NCI-H1048 (cell line): ENCODE data around the gene MLKL.

ENCODE experiments used
- DNase-seq: peaks from one replicate; lab custom pipeline; 2025; lab: John Stamatoyannopoulos, UW

MLKL gene

DNA sequence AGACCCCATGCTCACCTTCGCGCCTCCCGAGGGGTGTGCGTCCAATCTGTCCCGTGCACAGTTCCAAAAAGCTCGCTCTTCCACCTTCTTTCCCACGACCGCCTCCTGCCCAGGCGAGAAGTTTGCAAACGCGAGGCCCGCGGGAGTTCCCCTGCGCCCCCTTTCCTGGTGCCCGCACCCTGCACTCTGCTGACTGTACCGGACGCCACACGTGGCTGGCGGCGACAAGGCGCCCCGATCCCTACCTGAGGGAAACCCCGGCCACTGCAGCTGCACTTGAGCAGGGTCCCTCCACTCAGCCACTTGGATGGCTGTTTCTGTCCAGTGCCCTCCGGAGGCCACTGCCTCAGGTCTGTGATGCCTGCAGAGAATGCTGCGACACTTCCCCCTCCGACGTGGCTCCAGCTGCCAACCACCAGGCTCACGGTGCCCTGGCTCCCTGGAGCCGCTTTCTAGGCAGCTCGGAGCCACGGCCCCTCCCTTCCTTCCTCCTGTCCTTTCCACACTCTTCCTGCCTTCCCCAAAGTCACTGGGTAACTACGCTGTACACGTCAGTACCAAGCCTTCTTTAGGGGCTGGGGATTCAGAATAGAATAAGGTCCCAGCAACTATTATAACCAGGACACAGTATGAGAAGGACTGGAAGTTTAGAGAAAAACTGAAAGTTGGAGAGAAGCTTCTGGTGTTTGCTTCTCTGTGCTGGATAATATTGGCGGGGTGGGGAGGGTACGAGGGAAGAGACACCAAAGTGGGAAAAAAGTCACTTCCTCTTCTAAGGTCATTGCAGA is at the start of gene MLKL:
TSS of gene MLKL (minus strand) at position 425 of the 788 bp plus-strand sequence. CDS start 5,105 bp downstream, outside the sequence.
- no peak for DNase-seq

GRCh38 chr16:74749291-74750055 is 48.8 kb upstream of the MLKL start:
- DNase-seq, result no peak

DNA sequence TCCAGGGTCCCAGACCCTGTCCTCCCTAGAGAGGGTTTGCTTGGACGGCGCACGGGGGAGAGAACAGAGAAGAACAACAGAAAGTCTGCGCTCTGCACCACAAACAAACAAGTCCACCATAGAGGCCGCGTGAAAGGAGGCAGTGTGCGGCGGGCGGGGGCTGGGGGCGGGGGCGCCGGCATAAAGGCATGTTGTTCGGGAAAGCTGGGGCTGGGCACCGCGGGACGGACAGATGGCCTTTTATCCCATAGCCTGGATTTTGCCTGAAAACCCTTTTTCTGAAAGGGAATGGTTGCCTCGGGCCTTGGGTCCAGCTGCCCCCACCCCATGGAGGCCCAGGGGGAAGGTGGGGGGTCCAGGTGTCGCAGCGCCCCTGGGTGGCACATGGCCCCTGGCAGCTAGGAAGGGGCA is 48.0 kb upstream of the MLKL start:
- no peak for DNase-seq

DNA sequence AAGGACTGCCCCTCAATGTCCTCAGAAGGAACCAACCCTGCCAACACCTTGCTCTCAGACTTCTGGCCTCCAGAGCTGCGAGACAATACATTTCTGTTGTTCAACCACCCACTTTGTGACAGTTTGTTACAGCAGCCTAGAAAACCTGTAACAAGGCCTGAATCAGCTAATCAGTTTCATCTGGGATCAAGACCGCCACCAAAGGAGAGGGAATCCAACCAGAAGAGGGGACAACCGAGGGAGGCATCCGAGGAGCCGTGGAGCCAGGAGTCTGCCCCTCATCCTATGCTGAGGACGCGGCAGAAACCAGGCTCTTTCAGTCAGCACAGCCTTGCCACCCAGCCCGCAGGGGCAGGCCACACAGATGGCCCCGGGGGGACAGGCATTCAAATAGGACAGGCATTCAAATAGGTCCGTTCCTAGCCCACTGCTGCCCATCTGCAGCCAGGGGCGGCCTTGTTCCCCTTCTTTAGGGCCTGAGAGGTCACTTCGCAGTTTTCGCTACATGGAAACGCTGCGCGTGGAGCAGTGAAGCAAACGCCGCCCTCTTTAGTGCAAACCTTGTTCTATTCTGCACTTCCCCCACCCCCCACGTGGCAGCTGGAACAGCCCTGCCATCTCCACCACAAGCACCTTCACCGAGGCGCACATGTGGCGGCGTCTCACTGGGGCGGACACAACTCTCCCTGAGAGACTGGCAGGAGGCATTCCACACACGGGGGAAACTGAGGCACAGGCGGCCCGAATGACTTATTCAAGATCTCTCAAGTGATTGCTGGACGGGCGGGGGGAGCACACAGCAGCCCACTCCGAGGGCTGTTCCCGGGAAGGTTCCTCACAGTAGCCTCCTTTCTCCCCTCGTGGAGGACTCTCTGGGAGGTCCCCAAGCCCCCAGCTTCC is 47.3 kb upstream of the MLKL start:
- no peak for DNase-seq

GRCh38 chr16:74745926-74746325 is 45.3 kb upstream of the MLKL start:
- DNase-seq, result no peak

GRCh38 chr16:74745109-74745615 is 44.5 kb upstream of the MLKL start:
- DNase-seq, result no peak

- DNase-seq, result no peak
Measured at GRCh38 chr16:74744566-74744965, 43.9 kb upstream of the MLKL start.

GRCh38 chr16:74743668-74744299 is 43.1 kb upstream of the MLKL start:
- peak; percentile 28 for DNase-seq

DNA sequence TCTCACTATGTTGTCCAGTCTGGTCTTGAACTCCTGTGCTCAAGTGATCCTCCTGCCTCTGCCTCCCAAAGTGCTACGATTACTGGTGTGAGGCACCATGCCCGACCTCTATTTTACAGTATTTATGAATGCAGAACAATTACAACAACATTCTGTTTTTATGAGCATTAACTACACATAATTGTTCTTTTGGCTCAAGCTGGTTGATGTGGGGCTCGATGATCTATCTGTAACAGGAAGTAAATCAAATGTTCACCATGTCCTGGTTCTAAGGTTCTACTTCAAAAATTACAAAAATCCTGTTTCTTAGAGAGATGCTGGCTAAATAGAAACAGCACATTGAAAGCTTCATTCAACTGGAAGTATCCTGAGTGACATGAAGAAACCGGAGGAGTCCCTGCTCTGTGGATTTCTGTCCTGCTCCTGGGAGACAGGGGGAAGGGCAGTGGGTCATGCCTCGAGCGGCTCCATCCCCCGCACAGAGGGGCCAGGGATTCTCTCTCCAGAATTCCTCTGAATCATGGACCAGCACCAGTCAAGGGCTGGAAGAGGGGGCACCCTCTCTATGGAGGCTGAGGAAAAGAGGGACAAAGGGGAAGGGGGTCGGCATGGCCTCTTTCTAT is 42.5 kb upstream of the MLKL start:
- no peak for DNase-seq

GRCh38 chr16:74742051-74742481 is 41.4 kb upstream of the MLKL start:
- no peak for DNase-seq

DNA sequence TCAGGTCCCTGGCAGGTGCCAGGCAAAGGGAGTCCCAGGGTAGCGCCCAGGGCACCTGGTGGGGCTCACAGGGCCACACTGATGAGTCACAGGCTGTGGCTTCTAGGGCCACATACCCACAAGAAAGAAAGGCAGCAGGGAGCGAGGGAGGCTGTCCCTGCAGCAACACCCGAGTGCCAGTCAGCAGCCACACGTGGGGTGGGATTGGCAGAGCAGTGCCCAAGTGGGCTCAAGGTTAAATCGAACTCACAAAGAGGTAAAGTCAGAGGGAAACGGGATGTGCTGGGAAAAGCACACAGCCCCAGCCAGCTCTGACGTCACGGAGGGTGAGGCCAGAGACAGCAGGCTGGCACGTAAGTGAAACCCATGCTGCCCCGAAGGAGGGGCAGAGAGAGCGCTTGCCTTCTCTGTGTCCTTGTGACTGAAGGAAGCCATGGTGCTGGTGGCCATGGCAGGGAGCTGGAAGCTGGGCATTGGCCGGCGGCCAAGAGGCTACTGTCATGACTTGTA is 40.2 kb upstream of the MLKL start:
- no peak for DNase-seq

DNA sequence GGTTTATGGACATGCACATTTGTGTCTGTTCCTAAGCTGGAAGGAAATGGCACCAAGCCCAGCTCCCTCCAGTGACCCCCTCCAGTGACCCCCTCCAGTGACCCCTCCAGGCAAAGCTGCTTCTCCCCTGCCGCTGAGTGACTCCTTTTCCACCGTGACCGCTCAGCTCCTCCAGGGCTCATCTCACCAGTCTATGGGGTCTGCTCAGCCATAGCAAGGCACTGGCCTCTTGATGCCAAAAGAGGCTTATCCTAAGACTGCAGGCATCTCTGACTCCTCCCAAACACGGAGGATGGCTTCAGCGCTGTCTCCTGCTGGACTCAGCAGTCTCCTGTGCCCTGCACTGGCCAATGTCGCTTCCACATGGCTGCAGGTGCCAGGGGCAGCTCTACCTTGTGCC is 38.6 kb upstream of the MLKL start:
- DNase-seq, result no peak

DNA sequence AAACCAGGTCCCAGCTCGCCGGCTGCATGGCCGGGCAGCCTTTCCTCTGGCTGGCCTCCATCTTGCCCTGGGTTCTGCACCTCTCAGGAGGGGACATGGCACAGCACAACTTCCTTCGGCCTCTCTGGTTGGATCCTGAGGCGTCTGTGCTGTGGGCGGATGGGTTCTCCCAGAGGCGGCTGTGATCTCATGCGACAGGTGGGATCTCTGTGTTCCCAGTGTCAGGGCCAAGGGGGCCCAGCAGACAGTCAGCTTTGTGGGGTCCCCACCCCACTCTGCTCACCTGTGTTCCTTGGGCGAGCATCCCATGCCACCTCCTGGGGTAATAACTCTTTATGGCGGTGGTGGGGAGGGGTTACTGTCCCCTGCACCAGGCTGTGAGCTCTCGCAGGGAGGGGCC is 38.2 kb upstream of the MLKL start:
- no peak for DNase-seq

DNA sequence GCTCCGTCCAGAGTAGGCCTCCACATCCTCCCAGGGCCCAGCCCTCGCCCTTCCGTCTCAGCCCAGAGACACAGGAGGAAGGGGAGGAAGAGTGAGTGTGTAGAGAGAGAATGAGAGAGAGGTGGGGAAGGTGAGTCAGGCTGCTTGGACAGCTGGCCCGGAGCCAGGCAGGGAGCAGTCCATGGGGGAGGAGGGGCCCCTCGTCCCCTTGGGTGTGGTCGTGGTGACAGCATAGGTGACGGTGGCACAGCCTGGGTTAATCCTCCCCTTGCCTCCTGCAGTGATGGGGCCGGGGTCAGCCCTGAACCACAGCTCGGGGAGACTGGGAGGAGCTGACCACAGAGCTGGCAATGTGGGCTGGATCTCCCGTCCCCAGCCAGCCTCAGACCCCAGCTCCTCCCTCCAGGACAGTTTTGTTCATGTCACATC is 37.5 kb upstream of the MLKL start:
- DNase-seq, result no peak

- no peak for DNase-seq
Measured at GRCh38 chr16:74737521-74737920, 36.9 kb upstream of the MLKL start.

DNA sequence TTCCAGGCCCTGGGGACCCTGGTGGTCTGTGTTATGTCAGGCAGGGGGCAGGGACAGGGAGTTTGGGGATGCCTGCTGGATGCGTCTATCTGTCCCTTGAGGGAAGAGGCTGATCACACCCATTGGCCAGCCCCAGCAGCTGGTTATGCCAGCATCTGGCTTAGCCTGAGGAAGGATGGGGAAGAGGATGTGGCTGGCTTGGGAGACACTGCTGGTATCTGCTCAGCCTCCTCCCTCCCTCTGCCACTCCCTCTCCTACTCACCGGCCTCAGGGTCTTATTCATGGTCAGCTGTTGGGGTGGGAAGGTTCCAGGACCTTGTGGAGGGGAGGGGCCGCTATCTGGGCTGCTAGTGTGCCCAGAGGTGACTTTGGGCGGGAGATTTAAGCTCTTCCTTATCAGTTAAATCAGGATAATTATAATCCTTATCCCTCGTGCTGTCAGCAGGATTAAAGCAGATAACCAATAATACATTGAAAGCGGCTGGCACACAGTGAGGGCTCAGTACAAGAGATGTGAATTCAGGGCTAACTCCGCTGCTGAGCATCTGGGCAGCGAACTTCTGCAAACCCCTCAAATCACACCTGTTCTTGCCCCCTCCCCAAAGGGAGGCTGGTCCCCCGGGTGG is 36.0 kb upstream of the MLKL start:
- no peak for DNase-seq

GRCh38 chr16:74735554-74735953 is 34.9 kb upstream of the MLKL start:
- DNase-seq, result no peak

DNA sequence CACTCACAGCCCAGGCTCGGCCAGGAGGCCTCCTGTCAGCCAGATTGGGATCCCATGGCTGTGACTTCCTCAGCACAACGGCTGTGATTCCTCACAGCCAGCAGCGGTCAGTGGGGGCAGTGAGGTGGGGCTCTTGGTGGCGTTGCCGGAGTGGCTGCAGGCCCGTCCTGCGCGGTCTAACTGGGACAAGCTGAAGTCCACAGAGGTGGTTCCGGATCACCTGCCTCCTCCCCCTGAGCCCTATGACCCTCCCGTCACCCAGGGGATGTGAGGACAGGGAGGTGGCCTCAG is 34.4 kb upstream of the MLKL start:
- DNase-seq, result no peak

DNA sequence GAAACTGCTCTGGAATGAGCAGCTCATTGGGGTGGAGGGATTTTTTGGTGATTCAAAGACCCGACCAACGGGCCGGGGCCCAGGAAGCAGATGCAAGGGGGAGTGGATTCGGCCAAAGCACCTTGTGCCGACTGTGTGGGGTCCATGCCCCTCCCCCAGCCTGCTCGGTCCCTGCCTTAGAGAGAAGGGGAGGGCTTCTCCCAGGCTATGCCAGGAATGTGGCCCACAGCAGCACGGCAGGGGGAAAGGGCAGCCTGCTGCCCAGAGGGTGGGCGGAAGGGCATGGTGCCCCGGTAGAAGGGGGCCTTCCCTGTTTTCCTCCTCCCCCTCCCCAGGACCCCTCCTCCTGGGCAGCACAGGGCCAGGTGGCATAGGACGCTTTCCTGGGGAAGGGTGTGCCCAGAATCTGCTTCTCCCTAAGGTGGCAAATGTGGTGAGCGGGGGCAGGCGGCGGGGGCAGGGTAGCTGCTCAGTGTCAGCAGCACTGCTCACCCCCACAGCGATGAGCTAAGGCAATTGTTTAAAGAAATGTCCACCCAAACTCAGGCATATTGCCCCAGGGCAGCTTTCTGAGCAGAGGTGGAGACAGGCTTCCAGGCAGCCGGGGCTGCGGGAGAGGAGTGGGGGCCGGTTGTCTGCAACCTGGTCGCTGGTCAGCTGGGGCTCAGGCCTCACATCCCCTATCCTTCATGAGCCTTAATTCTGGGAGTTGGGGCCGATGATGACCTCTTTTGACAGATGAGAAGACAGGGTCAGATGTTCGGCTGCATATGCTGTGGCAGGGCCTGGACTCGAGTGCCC is 33.9 kb upstream of the MLKL start:
- DNase-seq, result no peak
